K562 (cell line): ENCODE results near the gene UBE3B. TPM values are rescaled to one million over a fixed set of nuclear protein-coding genes. Genes with fewer than 3 reads are reported as not detected.

Experiments used
- ATAC-seq: fragments of 200-7000 bp; cut with Tn5 transposase; 3 replicates; pipeline ENCODE4 v1.9.1; 2020; ENCODE audit warnings: moderate library complexity
- BruUV-seq: library from RNA; stranded (reverse); fragments of 400-500 nt; replicated peaks from 2 replicates; lab custom pipeline; 2021; lab: Mats Ljungman, UMichigan
- CTCF ChIA-PET: fragments of 300-600 bp; formaldehyde crosslinking; extraction: SDS; loops from one replicate; lab custom pipeline; 2021; ENCODE audit warnings: low intra/inter-chr PET ratio; lab: Yijun Ruan, JAX
- POLR2A ChIA-PET: fragments of 300-600, 350-650 bp; sonication (Branson Sonifier 250); formaldehyde crosslinking; extraction: SDS; loops from one replicate; lab custom pipeline; 2021; ENCODE audit warnings: antibody characterized with exemption, inconsistent platforms; lab: Yijun Ruan, JAX
- DNase-seq, 4 experiments: peaks; one replicate each; pipeline versions ENCODE4 v3.0.0 to v3.0.0-alpha.2; 2011 to 2018; ENCODE audit warnings: low spot score in 3 of 4, mixed read lengths in 3 of 4; ENCODE audit errors: extremely low read depth in 1 of 4
- FAIRE-seq: peaks from 2 replicates; lab custom pipeline; 2011; peaks lifted over from hg19 to GRCh38; lab: Jason Lieb, UNC
- H2AFZ ChIP-seq: 2 replicates; pipeline ENCODE4 v1.6.0; 2011; ENCODE audit warnings: low read depth, low read length, control low read depth, inconsistent platforms
- H3K27ac ChIP-seq: fragments of 200-600 bp; 3 replicates; pipeline ENCODE4 v1.8.0; 2011; ENCODE audit warnings: low read depth, mild to moderate bottlenecking, control low read depth, inconsistent platforms, low read length, moderate library complexity, mixed read lengths; ENCODE audit errors: extremely low read depth
- H3K27me3 ChIP-seq, 2 experiments: fragments of 300-600 bp in 1 of 2; 2 replicates in 1 of 2; 3 replicates in 1 of 2; pipeline versions ENCODE4 v1.6.0 to v1.8.0; 2011; ENCODE audit warnings: inconsistent platforms in 2 of 2, low read length in 2 of 2, mild to moderate bottlenecking in 1 of 2, mixed read lengths in 1 of 2, moderate library complexity in 1 of 2; ENCODE audit not compliant: control insufficient read depth in 2 of 2, insufficient read depth in 2 of 2
- H3K36me3 ChIP-seq: fragments of 300-600 bp; 3 replicates; pipeline ENCODE4 v1.8.0; 2011; ENCODE audit warnings: mild to moderate bottlenecking, low read length, inconsistent platforms; ENCODE audit not compliant: control insufficient read depth, insufficient read depth
- H3K4me1 ChIP-seq, 2 experiments: fragments of 200-600 bp in 1 of 2; replicated peaks in 1 of 2; 2 replicates in 1 of 2; 3 replicates in 1 of 2; pipeline versions ENCODE4 v1.5.1 to v1.8.0; 2011; ENCODE audit warnings: inconsistent platforms in 2 of 2, low read length in 2 of 2, mild to moderate bottlenecking in 1 of 2, mixed read lengths in 1 of 2, moderate library complexity in 1 of 2; ENCODE audit not compliant: control insufficient read depth in 2 of 2, insufficient read depth in 2 of 2
- H3K4me2 ChIP-seq: 2 replicates; pipeline ENCODE4 v1.6.1; 2011; ENCODE audit warnings: low read length, control low read depth, inconsistent platforms, mixed read lengths; ENCODE audit not compliant: insufficient read depth
- H3K4me3 ChIP-seq: fragments of 200-600 bp; sonication (generic), shearing (Covaris generic); 2 replicates; pipeline ENCODE4 v1.5.1; 2016; ENCODE audit warnings: control low read depth, inconsistent platforms
- H3K79me2 ChIP-seq: fragments of 200-600 bp; 3 replicates; pipeline ENCODE4 v1.8.0; 2011; ENCODE audit warnings: low read length, inconsistent platforms; ENCODE audit not compliant: control insufficient read depth, insufficient read depth
- H3K9ac ChIP-seq, 2 experiments: 2 replicates each; pipeline versions ENCODE4 v1.6.0 to v1.6.1; 2011; ENCODE audit warnings: low read depth in 2 of 2, low read length in 2 of 2, control low read depth in 1 of 2, inconsistent platforms in 1 of 2, mild to moderate bottlenecking in 1 of 2, mixed read lengths in 1 of 2; ENCODE audit not compliant: insufficient read depth in 1 of 2
- H3K9me1 ChIP-seq: one replicate; pipeline ENCODE4 v1.6.0; 2011; ENCODE audit warnings: inconsistent platforms, mild to moderate bottlenecking, low read length, moderate library complexity; ENCODE audit not compliant: control insufficient read depth, insufficient read depth
- H3K9me3 ChIP-seq: replicated peaks from 2 replicates; pipeline ENCODE4 v1.5.1; 2011; ENCODE audit warnings: low read depth, low read length, inconsistent platforms; ENCODE audit not compliant: control insufficient read depth, insufficient read depth
- H4K20me1 ChIP-seq: replicated peaks from 2 replicates; pipeline ENCODE4 v1.6.1; 2011; ENCODE audit warnings: low read length, inconsistent platforms, mixed read lengths; ENCODE audit not compliant: control insufficient read depth, insufficient read depth
- AFF4 ChIP-seq: sonication (generic); formaldehyde crosslinking; IDR thresholded peaks from 2 replicates; pipeline ENCODE4 v1.8.0; 2023; ENCODE audit warnings: mild to moderate bottlenecking, missing genetic modification reagents
- BRD9 ChIP-seq: fragments of 450-650 bp; IDR thresholded peaks from 2 replicates; pipeline ENCODE4 v1.6.1; 2018; ENCODE audit warnings: low read depth; ENCODE audit not compliant: partially characterized antibody
- E2F8 ChIP-seq: fragments of 450-650 bp; IDR thresholded peaks from 2 replicates; pipeline ENCODE4 v1.7.1; 2018; ENCODE audit warnings: mild to moderate bottlenecking, low read depth; ENCODE audit not compliant: partially characterized antibody
- EHMT2 ChIP-seq: fragments of 450-650 bp; IDR thresholded peaks from 2 replicates; pipeline ENCODE4 v1.6.1; 2018; ENCODE audit warnings: antibody characterized with exemption
- KLF16 ChIP-seq: IDR thresholded peaks from 2 replicates; pipeline ENCODE4 v1.6.1; 2016; ENCODE audit warnings: antibody characterized with exemption
- KLF6 ChIP-seq: fragments of 250-450 bp; sonication (Bioruptor Pico); IDR thresholded peaks from 2 replicates; pipeline ENCODE4 v1.4.0; 2020; ENCODE audit warnings: mild to moderate bottlenecking, moderate library complexity, borderline replicate concordance
- MIER1 ChIP-seq: fragments of 450-650 bp; IDR thresholded peaks from 2 replicates; pipeline ENCODE4 v1.6.1; 2016; ENCODE audit warnings: antibody characterized with exemption, mild to moderate bottlenecking, low read depth
- PRMT5 ChIP-seq: sonication (generic); formaldehyde crosslinking; IDR thresholded peaks from 2 replicates; pipeline ENCODE4 v1.5.0; 2020; ENCODE audit warnings: missing genetic modification reagents
- ZNF184 ChIP-seq: sonication (generic); formaldehyde crosslinking; IDR thresholded peaks from 2 replicates; pipeline ENCODE4 v1.5.0; 2020; ENCODE audit warnings: missing genetic modification reagents
- WGBS: fragments of 100-300 bp; shearing (Covaris generic); methylation state at CpG from one replicate; pipeline ENCODE4 v1.1.6; 2016; ENCODE audit warnings: low coverage, mixed read lengths; ENCODE audit not compliant: insufficient coverage; ENCODE audit errors: missing lambda C conversion rate; 5-methylcytosine and 5-hydroxymethylcytosine counted together
- in situ Hi-C: fragments of 300-500 bp; cut with MboI; formaldehyde crosslinking; loops from 4 replicates; pipeline ENCODE4 v1.15.0; 2018; ENCODE audit warnings: inconsistent platforms, mixed read lengths
- intact Hi-C: fragments of 100-400 bp; cut with micrococcal nuclease; formaldehyde crosslinking; loops from 2 replicates; pipeline ENCODE4 v1.14.2; 2022
- polyA plus RNA-seq, 8 experiments: library from polyadenylated mRNA; depleted of rRNA in 4 of 8; stranded (reverse) in 5 of 8; unstranded in 3 of 8; fragments of >200 nt; fragmentation: Nextera tagmentation in 2 of 8; fragmentation: Illumina TruSeq in 1 of 8; extraction: Ambion mirVana in 2 of 8; extraction: Trizol in 1 of 8; gene quantifications; 2 replicates each; pipeline versions ENCODE4 v1.2.1 to v1.2.3, GENCODE V29; 2011 to 2014; ENCODE audit warnings: inconsistent platforms in 1 of 8, missing spikeins in 1 of 8
- total RNA-seq, 7 experiments: library from RNA; depleted of rRNA in 6 of 7; stranded (reverse); fragments of >200 nt in 6 of 7; fragmentation: Illumina TruSeq in 2 of 7; extraction: Trizol in 2 of 7; gene quantifications; 2 replicates each; pipeline versions ENCODE4 v1.2.1 to v1.2.3, GENCODE V29; 2011 to 2021; ENCODE audit warnings: low replicate concordance in 1 of 7

The UBE3B gene
- total and polyA plus RNA-seq, 9 of the 15 experiments (the other 6 are each of a cell fraction or from before 2014, with no cell fraction given), result 7.6 to 23.6 (median 15.5) TPM

- Histone ChIP-seq H3K4me1 (no peaks in the 10 kb centered on the region; a peak in 1 of 5 replicates), H2AFZ (no peak overlapping the region), H3K4me2 (no peak overlapping the region), H3K36me3 (no peaks in the 10 kb centered on the region), H3K79me2 (no peaks in the 10 kb centered on the region), H3K27me3 (peaks cover 53 to 95% of the 10 kb centered on the region in 2 experiments), H3K9me3 (peaks cover 3% of the 10 kb centered on the region; the same call in 1 of the 2 replicates), H3K9ac (0 out of 4 replicates have a peak overlapping the region, but pooled peaks of 1 of the 2 experiments have one; percentile 28), H3K27ac (no peak overlapping the region), H3K4me3 (no peak overlapping the region), H3K9me1 (no peaks in the 10 kb centered on the region), H4K20me1 (no peaks in the 10 kb centered on the region; the same call in 1 of the 2 replicates)
- ChIA-PET POLR2A (interaction anchor here (0.6 to 1.5 kb wide), 2 partner anchors 9 to 1184 kb away, joined by 3 to 7 read pairs; no protein-coding TSS in a partner anchor), CTCF (no interaction called here)
- ATAC-seq, result no peak
- intact Hi-C loops (no loop called here), in situ Hi-C loops (no loop called here)
- TF ChIP-seq KLF16 (no peak), ZNF184 (CRISPR knock-in tag) (no peak), EHMT2 (no peak)
- no TSS peak for BruUV-seq
- DNase-seq, result no peak
- no peak for FAIRE-seq
- WGBS, result 1% methylated on average over 5 of the region's 5 CpGs
These were observed 68.4 kb downstream of the UBE3B start for GRCh38 chr12:109545826-109546225.

- intact Hi-C loops, result no loop called here
- DNase-seq, result no peak
- no peak overlapping the region for H3K4me3 ChIP-seq
- peaks cover 3% of the 10 kb centered on the region for H4K20me1 ChIP-seq
- no peak for ATAC-seq
- no peaks in the 10 kb centered on the region for H3K9me3 ChIP-seq
- BruUV-seq, result no TSS peak
- 32% methylated on average over 18 of the region's 18 CpGs for WGBS
- H3K36me3 ChIP-seq, result no peaks in the 10 kb centered on the region
- H2AFZ ChIP-seq, result no peak overlapping the region
- H3K4me2 ChIP-seq, result no peak overlapping the region
- H3K9ac ChIP-seq, result no peak overlapping the region
- no peak for FAIRE-seq
- in situ Hi-C loops, result no loop called here
- H3K79me2 ChIP-seq, result no peaks in the 10 kb centered on the region
- H3K4me1 ChIP-seq, result no peaks in the 10 kb centered on the region; a peak in 1 of 5 replicates
- no peak overlapping the region for H3K27ac ChIP-seq
- CTCF ChIA-PET, result no interaction called here
- peaks cover 48 to 86% of the 10 kb centered on the region in 2 experiments; a peak in 4 of 5 replicates for H3K27me3 ChIP-seq
- H3K9me1 ChIP-seq, result no peaks in the 10 kb centered on the region
- POLR2A ChIA-PET, result interaction anchor here (0.8 to 1.1 kb wide), 2 partner anchors 13 to 52 kb away, joined by 3 to 4 read pairs; no protein-coding TSS in a partner anchor
- no peak for TF ChIP-seq AFF4 (CRISPR knock-in tag)
- no peak for TF ChIP-seq PRMT5
- no peak for TF ChIP-seq E2F8
- TF ChIP-seq BRD9, result no peak
- no peak for TF ChIP-seq KLF6
- no peak for TF ChIP-seq MIER1
These were observed 69.9 kb downstream of the UBE3B start for GRCh38 chr12:109547286-109547685.
